Vagina (tissue), 2 donors: ENCODE measurements around the gene BNC1.

Experiments
- POLR2A ChIP-seq, 2 donors: fragments of 450-650 bp; IDR thresholded peaks; one replicate each; pipeline ENCODE4 v1.6.1; 2017; ENCODE audit warnings: antibody characterized with exemption in 2 of 2, mild to moderate bottlenecking in 2 of 2, moderate library complexity in 2 of 2
- POLR2AphosphoS5 ChIP-seq, 2 donors: sonication (generic); formaldehyde crosslinking; IDR thresholded peaks; one replicate each; pipeline ENCODE4 v1.9.0; 2017; ENCODE audit warnings: antibody characterized with exemption in 2 of 2, mild to moderate bottlenecking in 2 of 2, low read depth in 1 of 2; ENCODE audit not compliant: insufficient read depth in 1 of 2
- TF ChIP-seq, protein P1 (sequence below), 3 experiments: fragments of 450-650 bp in 2 of 3; fragments of 200-600 bp in 1 of 3; sonication (generic) in 1 of 3; IDR thresholded peaks; one replicate each; pipeline ENCODE4 v1.5.1; 2017 to 2019; ENCODE audit warnings: antibody characterized with exemption in 3 of 3, mild to moderate bottlenecking in 2 of 3, moderate library complexity in 2 of 3

DNA sequence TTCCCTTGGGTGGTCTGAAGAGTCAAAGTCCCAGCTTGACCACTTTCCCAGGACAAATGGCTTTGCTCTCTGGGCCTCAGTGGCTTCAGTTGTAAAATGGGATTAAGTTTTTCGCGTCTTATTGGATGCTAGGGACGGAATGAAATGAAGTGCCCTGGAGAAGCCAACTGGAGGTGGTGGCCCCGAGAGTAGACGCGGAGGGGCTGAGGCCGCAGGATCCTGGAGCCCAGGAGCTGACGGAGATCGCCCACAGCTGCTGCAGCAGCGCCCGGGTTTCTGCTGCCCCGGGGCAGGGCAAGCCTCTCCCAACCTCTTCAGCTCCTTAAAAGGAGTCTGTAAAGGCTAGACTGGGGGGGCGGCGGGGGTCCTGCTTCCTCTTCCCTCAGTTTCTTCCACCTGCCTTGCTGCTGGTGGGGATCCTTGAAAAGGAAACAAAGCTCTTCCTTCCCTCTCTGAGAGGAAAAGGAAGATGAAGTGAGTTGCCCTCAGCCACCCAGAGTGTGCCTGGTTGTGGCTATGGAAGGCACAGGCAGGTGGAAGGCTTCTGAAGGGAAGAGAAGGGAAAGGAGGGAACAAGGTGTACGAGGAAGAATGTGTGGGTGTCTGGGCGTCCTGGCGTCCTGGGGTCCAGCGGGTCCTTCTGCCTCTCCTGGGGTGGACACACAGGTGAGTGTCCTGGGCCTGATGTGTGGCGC, 967 bp upstream of the BNC1 start:
- TF ChIP-seq POLR2A (IDR thresholded peaks at IDR 0.05) (no peak), POLR2AphosphoS5 (IDR thresholded peaks at IDR 0.05; ENCODE audit: insufficient read depth in 1 of 2, low read depth in 1 of 2) (no peak)
- TF ChIP-seq, protein P1, sequence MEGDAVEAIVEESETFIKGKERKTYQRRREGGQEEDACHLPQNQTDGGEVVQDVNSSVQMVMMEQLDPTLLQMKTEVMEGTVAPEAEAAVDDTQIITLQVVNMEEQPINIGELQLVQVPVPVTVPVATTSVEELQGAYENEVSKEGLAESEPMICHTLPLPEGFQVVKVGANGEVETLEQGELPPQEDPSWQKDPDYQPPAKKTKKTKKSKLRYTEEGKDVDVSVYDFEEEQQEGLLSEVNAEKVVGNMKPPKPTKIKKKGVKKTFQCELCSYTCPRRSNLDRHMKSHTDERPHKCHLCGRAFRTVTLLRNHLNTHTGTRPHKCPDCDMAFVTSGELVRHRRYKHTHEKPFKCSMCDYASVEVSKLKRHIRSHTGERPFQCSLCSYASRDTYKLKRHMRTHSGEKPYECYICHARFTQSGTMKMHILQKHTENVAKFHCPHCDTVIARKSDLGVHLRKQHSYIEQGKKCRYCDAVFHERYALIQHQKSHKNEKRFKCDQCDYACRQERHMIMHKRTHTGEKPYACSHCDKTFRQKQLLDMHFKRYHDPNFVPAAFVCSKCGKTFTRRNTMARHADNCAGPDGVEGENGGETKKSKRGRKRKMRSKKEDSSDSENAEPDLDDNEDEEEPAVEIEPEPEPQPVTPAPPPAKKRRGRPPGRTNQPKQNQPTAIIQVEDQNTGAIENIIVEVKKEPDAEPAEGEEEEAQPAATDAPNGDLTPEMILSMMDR (IDR thresholded peaks at IDR 0.05) = no peak
